Inflammatory macrophage (primary cell): ENCODE measurements around the gene PTP4A1.
"Not testable (repeated sequence)": the region's sequence is repeated elsewhere in the genome, so short reads cannot be mapped to it uniquely, and the experiment has no call there.

ENCODE experiments used
- DNase-seq, 2 donors: peaks; one replicate each; pipeline ENCODE4 v3.0.0-alpha.2; 2020 to 2022

The PTP4A1 gene

GRCh38 chr6:63584125-63584514 lies 11.8 kb downstream of the PTP4A1 start:
- no peak for DNase-seq

DNA sequence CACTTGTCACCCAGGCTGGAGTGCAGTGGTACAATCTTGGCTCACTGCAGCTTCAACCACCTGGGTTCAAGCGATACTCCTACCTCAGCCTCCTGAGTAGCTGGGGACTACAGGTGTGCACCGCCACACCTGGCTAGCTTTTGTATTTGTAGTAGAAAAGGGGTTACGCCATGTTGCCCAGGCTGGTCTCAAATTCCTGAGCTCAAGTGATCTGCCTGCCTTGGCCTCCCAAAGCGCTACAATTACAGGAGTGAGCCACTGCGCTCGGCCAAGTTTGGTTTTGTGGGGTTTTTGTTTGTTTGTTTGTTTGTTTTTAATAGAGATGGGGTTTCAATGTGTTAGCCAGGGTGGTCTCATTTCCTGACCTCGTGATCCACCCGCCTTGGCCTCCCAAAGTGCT lies 12.3 kb downstream of the PTP4A1 start:
- DNase-seq, result no peak

GRCh38 chr6:63585652-63586051 lies 13.4 kb downstream of the PTP4A1 start:
- not testable (repeated sequence) for DNase-seq

- no peak for DNase-seq
Observed at GRCh38 chr6:63589952-63590411, 17.7 kb downstream of the PTP4A1 start.

DNA sequence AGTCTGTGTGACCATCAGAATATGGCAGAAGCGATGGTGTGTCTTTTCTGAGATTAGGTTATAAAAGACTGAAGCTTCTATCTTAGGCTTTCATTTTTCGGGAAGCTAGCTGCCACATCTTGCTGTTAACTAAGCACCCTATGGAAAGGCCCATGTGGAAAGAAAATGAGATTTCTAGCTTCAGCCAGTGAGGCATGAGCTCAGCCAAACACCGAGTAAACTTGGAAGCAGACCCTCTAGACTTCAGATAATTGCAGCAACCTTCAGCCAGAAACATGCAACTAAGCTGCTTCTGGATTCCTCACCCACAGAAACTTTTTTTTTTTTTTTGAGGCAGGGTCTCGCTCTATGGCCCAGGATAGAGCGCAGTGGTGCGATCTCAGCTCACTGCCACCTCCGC lies 20.6 kb downstream of the PTP4A1 start:
- DNase-seq, result no peak

DNA sequence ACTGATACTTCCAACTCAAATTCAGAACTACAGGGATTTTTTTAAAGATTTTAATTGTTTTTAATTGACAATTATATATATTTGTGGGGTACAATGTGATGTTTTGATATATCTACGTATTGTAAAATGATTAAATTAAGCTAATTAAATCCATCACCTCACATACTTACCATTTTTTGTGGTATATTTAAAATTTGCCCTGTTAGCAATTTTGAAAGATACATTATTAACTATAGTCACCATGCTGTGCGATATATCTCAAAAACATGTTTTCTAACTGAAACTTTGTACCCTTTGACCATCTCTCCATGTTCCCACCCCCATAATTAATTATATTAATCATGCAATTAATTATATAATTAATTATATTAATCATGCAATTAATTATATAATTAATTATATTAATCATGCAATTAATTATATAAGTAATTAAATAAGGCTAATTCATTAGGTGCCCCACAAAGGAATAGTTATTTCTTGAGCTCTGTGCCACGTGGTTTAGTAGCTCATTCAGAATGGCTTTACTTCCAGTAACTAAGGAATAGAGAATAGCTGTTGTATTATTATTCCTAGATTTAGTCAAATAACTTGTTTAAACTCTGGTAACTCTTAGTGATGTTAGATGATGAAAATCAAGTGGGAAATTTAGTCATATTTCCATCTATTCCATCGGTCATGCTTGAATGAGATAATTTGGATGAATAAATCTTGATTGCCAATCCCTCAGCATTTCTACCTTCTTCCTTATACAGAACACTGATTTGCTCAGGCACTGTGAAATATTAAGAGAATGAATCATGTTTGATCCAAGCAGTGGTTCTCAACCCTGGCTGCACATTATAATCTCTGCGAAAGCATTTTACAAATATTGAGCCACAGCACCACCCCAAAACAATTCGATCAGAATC lies 25.1 kb downstream of the PTP4A1 start:
- peak in 1 of 2 donors; percentile 14 for DNase-seq

DNA sequence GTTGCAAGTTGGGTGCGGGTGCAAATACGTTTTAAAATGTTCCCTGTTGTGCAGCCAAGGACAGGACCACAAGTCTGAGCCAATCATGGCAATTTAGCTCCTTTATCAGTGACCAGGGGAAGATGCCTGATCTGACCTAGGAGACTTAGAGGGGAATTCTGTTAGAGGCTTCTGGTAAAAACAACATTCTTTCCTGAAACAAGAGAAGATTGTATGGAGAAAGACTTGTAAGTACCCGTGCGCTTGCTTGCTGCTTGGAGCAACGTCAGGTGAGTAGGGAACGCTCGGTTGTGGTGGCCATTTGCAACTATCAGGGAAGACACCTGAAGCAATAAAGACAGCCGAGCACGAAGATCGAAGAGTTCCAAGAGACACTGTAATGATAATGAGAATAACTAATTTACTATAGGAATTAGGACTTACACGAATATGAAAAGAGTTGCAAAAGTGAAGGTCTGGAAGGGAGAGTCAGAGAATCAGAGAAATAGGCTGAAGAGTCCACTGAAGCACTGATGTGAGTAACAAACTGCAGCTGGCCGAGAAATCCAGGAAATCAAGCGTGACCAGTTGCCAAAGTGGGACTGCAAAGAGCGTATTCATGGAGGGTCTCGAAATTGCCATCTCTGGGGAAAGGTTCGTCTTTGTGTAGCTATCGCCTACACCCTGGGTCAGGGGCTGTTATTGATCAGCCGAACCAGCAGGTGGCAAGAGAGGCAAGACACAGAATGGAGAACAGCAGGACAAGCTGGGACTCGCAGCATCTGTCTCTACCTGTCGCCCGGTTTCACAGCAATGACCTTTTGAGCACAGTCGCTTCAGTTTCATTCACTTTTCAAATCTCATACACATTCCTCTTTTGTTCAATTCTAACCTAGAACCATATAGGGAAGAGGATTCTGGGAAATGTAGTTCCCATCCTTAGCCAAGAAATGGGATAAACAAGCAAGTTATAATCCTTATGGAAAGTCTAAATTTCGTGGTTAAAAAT lies 26.1 kb downstream of the PTP4A1 start:
- DNase-seq, result peak; percentile 51 to 64

GRCh38 chr6:63599243-63599642 lies 27.0 kb downstream of the PTP4A1 start:
- DNase-seq, result no peak

GRCh38 chr6:63600136-63600535 lies 27.9 kb downstream of the PTP4A1 start:
- peak; percentile 35 to 59 for DNase-seq

DNA sequence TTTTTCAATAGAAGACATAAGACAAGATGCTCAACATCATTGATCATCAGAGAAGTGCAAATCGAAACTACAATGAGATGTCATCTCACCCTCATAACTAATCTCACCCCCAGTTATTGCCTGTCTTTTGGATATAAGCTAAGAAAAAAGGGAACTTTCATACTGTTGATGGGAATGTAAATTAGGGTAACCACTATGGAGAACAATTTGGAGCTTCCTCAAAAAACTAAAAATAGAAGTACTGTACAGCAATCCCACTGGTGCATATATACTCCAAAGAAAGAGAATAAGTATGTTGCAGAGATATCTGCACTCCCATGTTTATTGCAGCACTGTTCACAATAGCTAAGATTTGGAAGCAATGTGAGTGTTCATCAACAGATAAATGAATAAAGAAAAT lies 37.0 kb downstream of the PTP4A1 start:
- peak in 1 of 2 donors; percentile 52 for DNase-seq

DNA sequence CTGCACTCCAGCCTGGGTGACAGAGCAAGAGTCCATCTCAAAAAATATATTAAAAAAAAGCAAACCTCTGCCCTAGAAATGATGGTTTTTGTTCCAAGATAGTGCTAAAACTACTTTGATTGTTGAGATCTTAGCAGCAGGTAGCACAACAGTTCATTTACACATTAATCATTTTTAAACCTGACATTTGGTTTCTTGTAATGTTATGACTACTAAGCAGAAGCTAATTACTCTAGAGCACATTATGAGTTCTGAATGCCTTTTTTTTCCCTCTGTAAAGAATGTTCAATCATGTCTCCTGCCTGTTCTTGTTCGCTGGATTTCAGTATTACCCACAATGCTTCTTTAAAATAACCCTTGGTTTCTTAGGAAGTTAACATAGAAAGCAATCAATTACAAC lies 38.7 kb downstream of the PTP4A1 start:
- no peak for DNase-seq

GRCh38 chr6:63611560-63611959 lies 39.3 kb downstream of the PTP4A1 start:
- DNase-seq, result no peak

DNA sequence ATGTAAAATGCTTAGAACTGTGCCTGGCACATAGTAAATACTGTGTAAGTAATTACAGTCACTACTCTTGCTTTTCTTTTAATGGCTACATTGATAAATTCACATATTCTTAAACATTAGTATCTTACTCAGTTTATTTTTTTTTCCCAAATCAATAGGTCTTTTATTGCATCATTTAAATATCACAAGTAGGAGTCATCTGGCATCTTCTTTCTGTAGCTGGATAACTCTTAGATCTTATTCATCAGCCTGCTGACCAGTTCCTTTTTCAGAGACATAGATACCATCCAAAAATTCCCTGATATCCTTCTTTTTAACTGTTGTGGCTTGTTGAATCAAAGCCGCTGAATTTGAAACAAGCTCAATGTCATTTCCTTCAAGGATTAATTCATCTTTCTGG lies 43.3 kb downstream of the PTP4A1 start:
- DNase-seq, result no peak
